Fibroblast of lung (primary cell): ENCODE results near the gene NEMP2. TPM values are rescaled to one million over a fixed set of nuclear protein-coding genes. Genes with fewer than 3 reads are reported as not detected.
A peak's percentile ranks its signal among the peaks of the same experiment; 100 is the strongest.
"Not testable (repeated sequence)": the region's sequence is repeated elsewhere in the genome, so short reads cannot be mapped to it uniquely, and the experiment has no call there.

Experiments used
- DNase-seq, 2 donors: peaks; one replicate each; pipeline versions ENCODE4 v3.0.0 to v3.0.0-alpha.2; 2010; ENCODE audit warnings: low read depth in 2 of 2
- H2AFZ ChIP-seq: 2 replicates; pipeline ENCODE4 v1.5.1; 2012; ENCODE audit warnings: low read length, control low read depth, inconsistent platforms
- H3K27ac ChIP-seq: 2 replicates; pipeline ENCODE4 v1.5.1; 2011; ENCODE audit warnings: low read length, control low read depth; ENCODE audit not compliant: insufficient read depth
- H3K27me3 ChIP-seq: 2 replicates; pipeline ENCODE4 v1.5.1; 2011; ENCODE audit warnings: mild to moderate bottlenecking, low read length; ENCODE audit not compliant: control insufficient read depth, insufficient read depth
- H3K36me3 ChIP-seq: 2 replicates; pipeline ENCODE4 v1.5.1; 2011; ENCODE audit warnings: low read length; ENCODE audit not compliant: control insufficient read depth, insufficient read depth
- H3K4me1 ChIP-seq: 2 replicates; pipeline ENCODE4 v1.5.1; 2011; ENCODE audit warnings: low read length; ENCODE audit not compliant: control insufficient read depth, insufficient read depth; ENCODE audit errors: extremely low read depth
- H3K4me2 ChIP-seq: 2 replicates; pipeline ENCODE4 v1.5.1; 2011; ENCODE audit warnings: low read length, control low read depth; ENCODE audit not compliant: insufficient read depth; ENCODE audit errors: extremely low read depth
- H3K4me3 ChIP-seq, 4 experiments: fragments of 200-600 bp in 1 of 4; sonication (generic) in 1 of 4; replicated peaks in 1 of 4; 2 replicates each; pipeline ENCODE4 v1.5.1; 2011 to 2016; ENCODE audit warnings: low read length in 4 of 4, low read depth in 3 of 4, mild to moderate bottlenecking in 3 of 4, control low read depth in 2 of 4, inconsistent platforms in 1 of 4, mixed read lengths in 1 of 4; ENCODE audit not compliant: insufficient read depth in 1 of 4; ENCODE audit errors: control extremely low read depth in 1 of 4
- H3K79me2 ChIP-seq: 2 replicates; pipeline ENCODE4 v1.5.1; 2012; ENCODE audit warnings: mild to moderate bottlenecking, low read length, inconsistent platforms; ENCODE audit not compliant: control insufficient read depth, insufficient read depth
- H3K9ac ChIP-seq: 2 replicates; pipeline ENCODE4 v1.5.1; 2011; ENCODE audit warnings: mild to moderate bottlenecking, low read length, control low read depth; ENCODE audit not compliant: insufficient read depth
- H3K9me3 ChIP-seq: 2 replicates; pipeline ENCODE4 v1.5.1; 2012; ENCODE audit warnings: low read depth, low read length; ENCODE audit not compliant: control insufficient read depth, insufficient read depth
- H4K20me1 ChIP-seq: 2 replicates; pipeline ENCODE4 v1.5.1; 2011; ENCODE audit warnings: low read length; ENCODE audit not compliant: control insufficient read depth, insufficient read depth; ENCODE audit errors: extremely low read depth
- CTCF ChIP-seq, 2 donors: IDR thresholded peaks in 1 of 2; conservative IDR thresholded peaks in 1 of 2; 1 replicate in 1 of 2; 2 replicates in 1 of 2; pipeline ENCODE4 v1.5.1; 2011 to 2012; ENCODE audit warnings: low read length in 2 of 2, control low read depth in 1 of 2, inconsistent platforms in 1 of 2, low read depth in 1 of 2, mild to moderate bottlenecking in 1 of 2
- EZH2 ChIP-seq: IDR thresholded peaks from 2 replicates; pipeline ENCODE4 v1.5.1; 2012; ENCODE audit warnings: low read length, control low read depth, mild to moderate bottlenecking; ENCODE audit errors: missing control alignments
- polyA plus RNA-seq, 2 donors: library from polyadenylated mRNA; depleted of rRNA in 1 of 2; stranded (reverse) in 1 of 2; unstranded in 1 of 2; fragments of >200 nt; gene quantifications; 2 replicates each; pipeline ENCODE4 v1.2.1, GENCODE V29; 2011 to 2012; ENCODE audit warnings: missing spikeins in 1 of 2
- total RNA-seq: library from RNA; depleted of rRNA; stranded (reverse); fragments of >200 nt; gene quantifications from 2 replicates; pipeline ENCODE4 v1.2.1, GENCODE V29; 2014

Gene NEMP2
- total and polyA plus RNA-seq, 2 donors (not counting 1 experiment from before 2014, with no cell fraction given): 5.5 to 6.3 TPM

- no peaks in the 10 kb centered on the region for H4K20me1 ChIP-seq
- no peak overlapping the region for H3K27ac ChIP-seq
- H3K4me3 ChIP-seq: no peak overlapping the region
- H3K9ac ChIP-seq: no peak overlapping the region
- H3K4me2 ChIP-seq: no peak overlapping the region
- H3K36me3 ChIP-seq: no peaks in the 10 kb centered on the region
- H3K9me3 ChIP-seq: no peaks in the 10 kb centered on the region
- no peaks in the 10 kb centered on the region for H3K27me3 ChIP-seq
- no peak overlapping the region for H2AFZ ChIP-seq
- H3K79me2 ChIP-seq: no peaks in the 10 kb centered on the region
- H3K4me1 ChIP-seq: no peaks in the 10 kb centered on the region
- no peak for DNase-seq
- TF ChIP-seq EZH2 (no peak), CTCF (conservative IDR thresholded peaks at IDR 0.05 in 1 of 2, IDR thresholded peaks at IDR 0.05 in 1 of 2; ENCODE audit: low read depth in 1 of 2, low read length in 2 of 2) (no peak)
Observed at GRCh38 chr2:190513877-190514276, 20.6 kb downstream of the NEMP2 start.

- TF ChIP-seq EZH2 (no peak), CTCF (conservative IDR thresholded peaks at IDR 0.05 in 1 of 2, IDR thresholded peaks at IDR 0.05 in 1 of 2; ENCODE audit: low read depth in 1 of 2, low read length in 2 of 2) (no peak)
- H3K9ac ChIP-seq: no peak overlapping the region
- H3K79me2 ChIP-seq: no peaks in the 10 kb centered on the region
- no peak overlapping the region for H3K4me2 ChIP-seq
- H3K36me3 ChIP-seq: no peaks in the 10 kb centered on the region
- H3K27me3 ChIP-seq: no peaks in the 10 kb centered on the region
- no peak overlapping the region for H3K27ac ChIP-seq
- no peak for DNase-seq
- no peak overlapping the region for H3K4me3 ChIP-seq
- H4K20me1 ChIP-seq: no peaks in the 10 kb centered on the region
- no peaks in the 10 kb centered on the region for H3K4me1 ChIP-seq
- H3K9me3 ChIP-seq: no peaks in the 10 kb centered on the region
- no peak overlapping the region for H2AFZ ChIP-seq
Observed at GRCh38 chr2:190512539-190513095, 21.9 kb downstream of the NEMP2 start.

DNA sequence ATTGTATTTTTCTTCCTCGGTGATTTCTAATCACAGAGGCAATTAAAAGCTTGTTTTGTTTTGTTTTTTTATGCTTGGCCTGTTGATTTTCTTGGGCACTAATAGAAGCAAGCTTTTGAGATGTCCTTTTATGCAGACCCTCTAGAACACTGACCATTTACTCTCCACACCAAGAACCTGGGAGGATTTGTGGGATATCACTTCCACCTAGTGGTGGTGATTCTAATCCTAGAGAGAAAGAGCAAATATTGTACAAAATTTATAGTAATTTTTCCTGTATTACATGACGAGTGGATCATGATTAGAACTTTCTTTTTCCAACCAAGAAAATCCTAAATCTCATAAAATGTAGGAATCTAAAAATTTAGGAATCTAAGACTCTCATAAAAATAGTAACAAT, 23.4 kb downstream of the NEMP2 start:
- Histone ChIP-seq H3K36me3 (no peaks in the 10 kb centered on the region), H3K4me3 (no peak overlapping the region), H4K20me1 (no peaks in the 10 kb centered on the region), H2AFZ (no peak overlapping the region), H3K79me2 (no peaks in the 10 kb centered on the region), H3K9ac (no peak overlapping the region), H3K27ac (no peak overlapping the region), H3K9me3 (no peaks in the 10 kb centered on the region), H3K4me1 (no peaks in the 10 kb centered on the region), H3K4me2 (no peak overlapping the region), H3K27me3 (no peaks in the 10 kb centered on the region)
- DNase-seq: peak; percentile 30 to 73
- TF ChIP-seq EZH2: no peak
- peak; percentile 58 to 59 for TF ChIP-seq CTCF (conservative IDR thresholded peaks at IDR 0.05 in 1 of 2, IDR thresholded peaks at IDR 0.05 in 1 of 2; ENCODE audit: low read depth in 1 of 2, low read length in 2 of 2)

- H3K79me2 ChIP-seq, H3K9ac ChIP-seq, H4K20me1 ChIP-seq, H3K4me3 ChIP-seq, H3K27ac ChIP-seq, H3K4me2 ChIP-seq, H3K27me3 ChIP-seq, H3K36me3 ChIP-seq, H2AFZ ChIP-seq, DNase-seq, H3K9me3 ChIP-seq, H3K4me1 ChIP-seq: not testable (repeated sequence)
Observed at GRCh38 chr2:190509895-190510294, 24.6 kb downstream of the NEMP2 start.
